ENCODE data around the gene CORO1C.

- no peak for TF ChIP-seq CTCF (IDR thresholded peaks at IDR 0.05; ENCODE audit: low read depth, low read length, missing input control)
- no peak for TF ChIP-seq GABPA (IDR thresholded peaks at IDR 0.05 in 1 of 2, conservative IDR thresholded peaks at IDR 0.05 in 1 of 2)
- no peak for TF ChIP-seq REST (IDR thresholded peaks at IDR 0.05)
Measured at GRCh38 chr12:108759924-108760323, 28.6 kb upstream of the CORO1C start.

All from liver (tissue), 3 donors.